Kidney (tissue), 14 donors: ENCODE measurements around the gene UNC13C. TPM values are rescaled to one million over a fixed set of nuclear protein-coding genes. Genes with fewer than 3 reads are reported as not detected.

Experiments used
- DNase-seq, 5 donors: peaks; one replicate each; pipeline ENCODE4 v3.0.0-alpha.2; 2013 to 2020
- FAIRE-seq: peaks from 2 replicates; lab custom pipeline; 2012; peaks lifted over from hg19 to GRCh38; lab: Jason Lieb, UNC
- H3K27ac ChIP-seq, 2 donors: one replicate each; pipeline ENCODE4 v1.7.0; 2013; ENCODE audit warnings: low read depth in 2 of 2, low read length in 2 of 2, inconsistent platforms in 1 of 2
- H3K27me3 ChIP-seq: one replicate; pipeline ENCODE4 v1.7.1; 2013; ENCODE audit warnings: low read length, inconsistent platforms; ENCODE audit not compliant: control insufficient read depth, insufficient read depth
- H3K36me3 ChIP-seq, 3 donors: one replicate each; pipeline versions ENCODE4 v1.7.0 to v1.7.1; 2013; ENCODE audit warnings: low read length in 3 of 3, control low read depth in 1 of 3, inconsistent platforms in 1 of 3; ENCODE audit not compliant: insufficient read depth in 3 of 3, control insufficient read depth in 2 of 3
- H3K4me1 ChIP-seq, 3 donors: one replicate each; pipeline versions ENCODE4 v1.7.0 to v1.7.1; 2013; ENCODE audit warnings: low read length in 3 of 3, inconsistent platforms in 1 of 3, low read depth in 1 of 3; ENCODE audit not compliant: control insufficient read depth in 2 of 3, insufficient read depth in 2 of 3
- H3K4me3 ChIP-seq, 3 donors: one replicate each; pipeline versions ENCODE4 v1.7.0 to v1.8.1; 2013; ENCODE audit warnings: low read length in 3 of 3, control low read depth in 1 of 3, inconsistent platforms in 1 of 3
- H3K9ac ChIP-seq, 3 donors: one replicate each; pipeline versions ENCODE4 v1.7.0 to v1.7.1; 2013; ENCODE audit warnings: low read length in 3 of 3, control low read depth in 1 of 3, inconsistent platforms in 1 of 3
- H3K9me3 ChIP-seq, 3 donors: one replicate each; pipeline versions ENCODE4 v1.7.0 to v1.7.1; 2013; ENCODE audit warnings: low read length in 3 of 3, control low read depth in 1 of 3, inconsistent platforms in 1 of 3; ENCODE audit not compliant: control insufficient read depth in 2 of 3, insufficient read depth in 1 of 3
- CTCF ChIP-seq: IDR thresholded peaks from 3 replicates; pipeline ENCODE4 v1.5.1; 2012; ENCODE audit warnings: mild to moderate bottlenecking, moderate library complexity, borderline replicate concordance; ENCODE audit not compliant: insufficient read depth; ENCODE audit errors: extremely low read depth
- intact Hi-C: fragments of 100-400 bp; cut with DNase I; formaldehyde crosslinking; loops from one replicate; pipeline ENCODE4 v1.11.1; 2022
- polyA plus RNA-seq: library from polyadenylated mRNA; stranded (reverse); fragments of 350-450 nt; fragmentation: Illumina TruSeq; extraction: RNeasy Lipid Tissue Mini Kit (QIAGEN cat#74804); gene quantifications from one replicate; pipeline ENCODE4 v1.2.3, GENCODE V29; 2014; ENCODE audit warnings: low read depth, low replicate concordance; ENCODE audit not compliant: insufficient read depth
- total RNA-seq: library from RNA; stranded (reverse); fragmentation: NEBNext Ultra II Directional; extraction: Animal tissue kit (Norgen Biotek cat#: 25700); gene quantifications from one replicate; pipeline ENCODE4 v1.2.1, GENCODE V29; 2021
- donor health status: control.
- donor health status: control.
- donor health status: control.
- donor health status: control.
- donor health status: control.
- donor health status: DM: yes; HTN: yes; CAD: no.
- donor health status: Normal renal cell carcinoma (clear cell type).

UNC13C gene
- total and polyA plus RNA-seq, 2 donors from 2014 or later, result 0.19 to 0.45 TPM

GRCh38 chr15:54518156-54518882 is 540.1 kb downstream of the UNC13C start:
- Histone ChIP-seq H3K9ac (no peak overlapping the region), H3K4me3 (no peak overlapping the region), H3K27me3 (no peaks in the 10 kb centered on the region), H3K27ac (peak overlapping the region; percentile 19 to 33), H3K4me1 (peaks cover 0 to 17% (median 2%) of the 10 kb centered on the region in 3 donors), H3K36me3 (no peaks in the 10 kb centered on the region), H3K9me3 (no peaks in the 10 kb centered on the region)
- peak; percentile 93 for FAIRE-seq
- TF ChIP-seq CTCF, result no peak
- intact Hi-C loops, result no loop called here
- peak in 3 of 5 donors; percentile 14 to 55 (median 48) for DNase-seq

GRCh38 chr15:54519577-54519976 is 541.3 kb downstream of the UNC13C start:
- no peaks in the 10 kb centered on the region for H3K36me3 ChIP-seq
- TF ChIP-seq CTCF, result no peak
- no peaks in the 10 kb centered on the region for H3K27me3 ChIP-seq
- peak overlapping the region; percentile 7 to 33 for H3K27ac ChIP-seq
- FAIRE-seq, result no peak
- H3K4me3 ChIP-seq, result no peak overlapping the region
- H3K4me1 ChIP-seq, result peaks cover 0 to 17% (median 2%) of the 10 kb centered on the region in 3 donors
- H3K9me3 ChIP-seq, result no peaks in the 10 kb centered on the region
- intact Hi-C loops, result no loop called here
- H3K9ac ChIP-seq, result no peak overlapping the region
- no peak for DNase-seq

GRCh38 chr15:54520616-54521015 is 542.4 kb downstream of the UNC13C start:
- no peak overlapping the region for H3K27ac ChIP-seq
- no peak overlapping the region for H3K9ac ChIP-seq
- TF ChIP-seq CTCF, result no peak
- no peaks in the 10 kb centered on the region for H3K27me3 ChIP-seq
- no peak for FAIRE-seq
- no peak overlapping the region for H3K4me3 ChIP-seq
- no peaks in the 10 kb centered on the region for H3K9me3 ChIP-seq
- intact Hi-C loops, result no loop called here
- H3K4me1 ChIP-seq, result peaks cover 0 to 17% (median 2%) of the 10 kb centered on the region in 3 donors
- DNase-seq, result no peak
- no peaks in the 10 kb centered on the region for H3K36me3 ChIP-seq
